WTC11 (cell line): ENCODE results near the gene AK3.

Source experiments
- JAZF1 ChIP-seq: fragments of 250-450 bp; sonication (Bioruptor Pico); IDR thresholded peaks from 2 replicates; pipeline ENCODE4 v1.9.0; 2021; ENCODE audit warnings: moderate library complexity, mild to moderate bottlenecking, inconsistent platforms
- NR2C2 ChIP-seq: sonication (generic); formaldehyde crosslinking; IDR thresholded peaks from 2 replicates; pipeline ENCODE4 v1.8.0; 2022; ENCODE audit warnings: mild to moderate bottlenecking, missing genetic modification reagents
- PRRX2 ChIP-seq: fragments of 250-450 bp; sonication (Bioruptor Pico); IDR thresholded peaks from 2 replicates; pipeline ENCODE4 v1.8.0; 2021; ENCODE audit warnings: mild to moderate bottlenecking
- TF ChIP-seq, protein P1 (sequence below): fragments of 200-600 bp; IDR thresholded peaks from 2 replicates; pipeline ENCODE4 v1.8.0; 2022; ENCODE audit warnings: antibody characterized with exemption
- TF ChIP-seq, protein P2 (sequence below): sonication (generic); formaldehyde crosslinking; IDR thresholded peaks from 2 replicates; pipeline ENCODE4 v1.8.1; 2023; ENCODE audit warnings: mild to moderate bottlenecking, missing genetic modification reagents, moderate library complexity
- TF ChIP-seq, protein P3 (sequence below): sonication (generic); formaldehyde crosslinking; IDR thresholded peaks from 2 replicates; pipeline ENCODE4 v1.8.1; 2022; ENCODE audit warnings: low read depth, mild to moderate bottlenecking, moderate library complexity, missing genetic modification reagents, borderline replicate concordance

DNA sequence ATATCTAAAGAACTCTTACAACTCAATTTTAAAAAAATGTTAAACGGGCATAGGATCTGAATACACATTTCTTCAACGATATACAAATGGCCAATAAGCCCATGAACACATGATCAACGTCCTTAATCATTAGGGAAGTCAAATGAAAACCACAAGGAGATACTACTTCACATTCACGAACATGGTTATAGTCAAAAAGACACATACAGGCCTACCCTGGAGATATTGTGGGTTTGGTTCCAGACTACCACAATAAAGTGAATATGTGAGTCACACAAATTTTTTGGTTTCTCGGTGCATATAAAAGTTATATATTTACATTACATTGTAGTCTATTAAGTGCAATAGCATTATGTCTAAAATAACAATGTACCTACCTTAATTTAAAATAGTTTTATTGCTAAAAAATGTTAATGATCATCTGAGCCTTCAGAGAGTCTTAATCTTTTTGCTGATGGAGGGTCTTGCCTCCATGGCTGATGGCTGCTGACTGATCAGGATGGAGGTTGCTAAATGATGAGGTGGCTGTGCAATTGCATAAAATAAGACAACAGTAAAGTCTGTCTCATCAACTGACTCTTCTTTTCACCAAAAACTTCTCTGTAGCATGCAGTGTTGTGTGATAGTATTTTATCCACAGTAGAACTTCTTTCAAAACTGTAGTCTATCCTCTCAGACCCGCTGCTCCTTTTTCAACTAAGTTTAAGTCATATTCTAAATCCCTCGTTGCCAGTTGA lies 15.1 kb downstream of the AK3 start:
- TF ChIP-seq, protein P1, sequence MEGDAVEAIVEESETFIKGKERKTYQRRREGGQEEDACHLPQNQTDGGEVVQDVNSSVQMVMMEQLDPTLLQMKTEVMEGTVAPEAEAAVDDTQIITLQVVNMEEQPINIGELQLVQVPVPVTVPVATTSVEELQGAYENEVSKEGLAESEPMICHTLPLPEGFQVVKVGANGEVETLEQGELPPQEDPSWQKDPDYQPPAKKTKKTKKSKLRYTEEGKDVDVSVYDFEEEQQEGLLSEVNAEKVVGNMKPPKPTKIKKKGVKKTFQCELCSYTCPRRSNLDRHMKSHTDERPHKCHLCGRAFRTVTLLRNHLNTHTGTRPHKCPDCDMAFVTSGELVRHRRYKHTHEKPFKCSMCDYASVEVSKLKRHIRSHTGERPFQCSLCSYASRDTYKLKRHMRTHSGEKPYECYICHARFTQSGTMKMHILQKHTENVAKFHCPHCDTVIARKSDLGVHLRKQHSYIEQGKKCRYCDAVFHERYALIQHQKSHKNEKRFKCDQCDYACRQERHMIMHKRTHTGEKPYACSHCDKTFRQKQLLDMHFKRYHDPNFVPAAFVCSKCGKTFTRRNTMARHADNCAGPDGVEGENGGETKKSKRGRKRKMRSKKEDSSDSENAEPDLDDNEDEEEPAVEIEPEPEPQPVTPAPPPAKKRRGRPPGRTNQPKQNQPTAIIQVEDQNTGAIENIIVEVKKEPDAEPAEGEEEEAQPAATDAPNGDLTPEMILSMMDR, result no peak
- TF ChIP-seq NR2C2 (CRISPR knock-in tag) (no peak), JAZF1 (CRISPR knock-in tag) (no peak), PRRX2 (no peak)
- TF ChIP-seq, protein P2, sequence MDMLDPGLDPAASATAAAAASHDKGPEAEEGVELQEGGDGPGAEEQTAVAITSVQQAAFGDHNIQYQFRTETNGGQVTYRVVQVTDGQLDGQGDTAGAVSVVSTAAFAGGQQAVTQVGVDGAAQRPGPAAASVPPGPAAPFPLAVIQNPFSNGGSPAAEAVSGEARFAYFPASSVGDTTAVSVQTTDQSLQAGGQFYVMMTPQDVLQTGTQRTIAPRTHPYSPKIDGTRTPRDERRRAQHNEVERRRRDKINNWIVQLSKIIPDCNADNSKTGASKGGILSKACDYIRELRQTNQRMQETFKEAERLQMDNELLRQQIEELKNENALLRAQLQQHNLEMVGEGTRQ (CRISPR knock-in tag), result no peak
- TF ChIP-seq, protein P3, sequence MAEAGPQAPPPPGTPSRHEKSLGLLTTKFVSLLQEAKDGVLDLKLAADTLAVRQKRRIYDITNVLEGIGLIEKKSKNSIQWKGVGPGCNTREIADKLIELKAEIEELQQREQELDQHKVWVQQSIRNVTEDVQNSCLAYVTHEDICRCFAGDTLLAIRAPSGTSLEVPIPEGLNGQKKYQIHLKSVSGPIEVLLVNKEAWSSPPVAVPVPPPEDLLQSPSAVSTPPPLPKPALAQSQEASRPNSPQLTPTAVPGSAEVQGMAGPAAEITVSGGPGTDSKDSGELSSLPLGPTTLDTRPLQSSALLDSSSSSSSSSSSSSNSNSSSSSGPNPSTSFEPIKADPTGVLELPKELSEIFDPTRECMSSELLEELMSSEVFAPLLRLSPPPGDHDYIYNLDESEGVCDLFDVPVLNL (CRISPR knock-in tag), result no peak
